ENCODE results near the gene HSFY2. TPM values are rescaled to one million over a fixed set of nuclear protein-coding genes. Genes with fewer than 3 reads are reported as not detected.

The HSFY2 gene, protein sequence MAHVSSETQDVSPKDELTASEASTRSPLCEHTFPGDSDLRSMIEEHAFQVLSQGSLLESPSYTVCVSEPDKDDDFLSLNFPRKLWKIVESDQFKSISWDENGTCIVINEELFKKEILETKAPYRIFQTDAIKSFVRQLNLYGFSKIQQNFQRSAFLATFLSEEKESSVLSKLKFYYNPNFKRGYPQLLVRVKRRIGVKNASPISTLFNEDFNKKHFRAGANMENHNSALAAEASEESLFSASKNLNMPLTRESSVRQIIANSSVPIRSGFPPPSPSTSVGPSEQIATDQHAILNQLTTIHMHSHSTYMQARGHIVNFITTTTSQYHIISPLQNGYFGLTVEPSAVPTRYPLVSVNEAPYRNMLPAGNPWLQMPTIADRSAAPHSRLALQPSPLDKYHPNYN
- total RNA-seq = not detected in 2 replicates

DNA sequence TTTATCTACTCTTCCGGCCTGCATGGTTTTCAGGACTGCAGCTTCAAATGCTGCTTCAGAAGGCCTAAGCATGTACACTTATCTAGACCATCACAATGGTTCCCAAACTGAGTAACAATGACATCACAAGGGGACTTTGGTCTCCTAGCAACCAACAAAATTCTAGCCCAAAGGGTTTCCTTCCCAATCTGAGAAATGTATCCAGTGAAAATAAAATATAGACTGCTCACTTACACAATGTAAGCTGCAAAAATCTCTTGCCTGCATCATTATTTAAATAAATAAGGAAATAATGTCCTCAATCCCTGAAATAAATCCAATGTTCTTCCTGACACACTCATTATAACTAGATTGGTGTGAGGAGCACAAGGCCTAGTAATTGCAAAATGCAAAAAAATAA, at the start of gene HSFY2:
Gene HSFY2, minus strand, starts transcription at position 101 of the 400 bp plus-strand sequence. CDS start 117 bp downstream, outside the sequence.

Other genes starting within 250 kb of the HSFY2 start
- gene HSFY1, start 227.0 kb downstream of the HSFY2 start, total RNA-seq = not detected in 2 replicates